T1000 (cell line): ENCODE results near the gene DOK7.

Source experiments
- DNase-seq: peaks from one replicate; lab custom pipeline; 2025; ENCODE audit warnings: mixed read lengths; lab: John Stamatoyannopoulos, UW

DOK7 gene

DNA sequence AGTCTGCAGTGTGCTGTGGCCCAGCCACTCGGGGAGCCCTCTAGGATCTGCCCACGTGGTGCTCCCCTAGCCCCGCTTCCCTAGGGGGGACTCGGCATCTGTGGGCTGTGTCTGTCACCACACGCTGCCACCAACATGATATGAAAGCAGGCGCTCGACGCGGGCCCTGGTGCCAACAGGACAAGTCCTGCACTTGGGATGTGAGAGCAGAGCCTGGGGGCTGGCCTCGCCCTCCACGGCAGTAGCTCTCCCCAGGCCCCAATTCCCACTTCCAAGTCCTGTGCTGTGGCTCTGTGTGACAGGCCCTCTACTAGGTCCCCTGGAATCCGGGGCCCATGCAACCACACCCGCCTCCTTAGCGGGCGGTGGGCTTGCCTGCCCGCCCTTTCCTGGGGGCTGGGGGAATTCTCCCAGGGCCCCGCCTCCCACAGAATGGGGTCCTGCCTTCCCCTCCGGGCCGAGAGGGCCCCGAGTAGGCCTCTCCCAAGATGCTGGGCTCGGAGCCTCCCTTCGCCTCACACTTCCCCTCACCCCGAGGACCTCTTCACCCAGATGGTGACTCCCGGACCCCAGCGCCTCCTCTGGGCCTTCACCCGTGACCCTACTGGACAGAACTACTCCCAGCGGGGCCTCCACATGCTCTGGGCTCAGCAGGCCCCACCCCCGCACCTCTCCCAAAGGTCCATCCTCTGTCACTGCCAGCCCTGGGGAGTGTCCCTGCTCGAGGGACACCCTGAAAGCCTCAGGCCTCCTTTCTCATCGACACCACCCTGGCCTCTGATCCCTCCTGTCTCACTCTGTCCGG lies 57.9 kb downstream of the DOK7 start:
- DNase-seq: no peak

DNA sequence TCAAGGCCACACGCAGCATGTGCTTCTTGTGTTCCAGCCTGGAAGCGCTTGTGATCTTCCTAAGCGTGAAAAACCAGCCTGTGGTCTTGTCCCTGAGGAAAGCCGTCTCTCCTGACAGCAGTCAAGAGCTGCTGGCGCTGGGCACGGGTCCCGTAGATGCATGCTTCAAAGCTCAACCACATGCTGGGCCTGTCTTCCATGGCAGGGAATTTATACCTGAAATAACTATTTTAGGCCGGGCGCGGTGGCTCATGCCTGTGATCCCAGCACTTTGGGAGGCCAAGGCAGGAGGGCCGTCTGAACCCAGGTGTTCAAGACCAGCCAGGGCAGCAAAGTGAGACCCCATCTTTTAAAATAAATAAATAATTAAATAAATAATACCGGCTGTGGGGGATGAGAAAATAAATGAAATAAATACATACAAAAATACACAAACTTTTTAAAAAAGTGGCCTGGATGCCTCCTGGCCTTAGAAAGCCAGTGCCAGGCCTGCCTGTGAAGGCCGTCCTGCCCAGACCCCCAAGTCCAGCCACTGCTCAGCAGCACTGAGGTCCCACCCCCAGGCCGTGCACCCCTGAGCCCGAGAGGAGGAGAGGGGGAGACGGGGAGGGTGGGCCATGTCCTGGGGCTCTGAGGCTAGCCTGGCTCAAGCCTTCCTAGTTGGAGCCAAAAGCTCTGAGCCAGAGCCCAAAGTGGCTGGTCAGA lies 58.7 kb downstream of the DOK7 start:
- DNase-seq: no peak

DNA sequence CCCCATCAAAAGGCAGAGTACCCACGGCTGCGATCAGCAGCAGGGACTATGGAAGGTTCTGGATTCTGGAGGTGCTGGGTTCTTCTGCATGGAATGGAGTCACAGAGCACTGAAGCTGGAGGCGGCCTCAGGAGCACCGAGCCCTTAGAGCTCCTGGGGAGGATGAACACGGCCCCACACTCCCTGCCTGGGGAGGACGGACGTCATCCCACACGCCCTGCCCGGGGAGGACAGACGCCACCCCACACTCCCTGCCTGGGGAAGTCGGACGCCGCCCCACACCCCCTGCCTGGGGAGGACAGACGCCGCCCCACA lies 59.2 kb downstream of the DOK7 start:
- no peak for DNase-seq

DNA sequence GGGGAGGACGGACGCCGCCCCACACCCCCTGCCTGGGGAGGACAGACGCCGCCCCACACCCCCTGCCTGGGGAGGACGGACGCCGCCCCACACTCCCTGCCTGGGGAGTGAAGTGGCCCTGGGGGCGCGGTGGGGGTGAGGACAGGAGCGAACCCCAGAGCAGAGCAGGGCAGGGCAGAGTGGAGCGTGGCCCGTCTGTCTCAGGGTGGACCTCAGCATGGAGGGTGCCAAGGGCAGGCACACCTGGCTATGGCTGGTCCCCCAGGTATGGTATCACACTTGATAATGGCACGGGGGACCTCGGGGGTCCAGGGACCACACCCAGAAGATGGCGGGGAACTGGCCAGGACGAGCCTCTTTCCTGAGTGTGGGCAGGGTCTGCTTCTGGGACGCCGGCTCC lies 59.5 kb downstream of the DOK7 start:
- DNase-seq: no peak

DNA sequence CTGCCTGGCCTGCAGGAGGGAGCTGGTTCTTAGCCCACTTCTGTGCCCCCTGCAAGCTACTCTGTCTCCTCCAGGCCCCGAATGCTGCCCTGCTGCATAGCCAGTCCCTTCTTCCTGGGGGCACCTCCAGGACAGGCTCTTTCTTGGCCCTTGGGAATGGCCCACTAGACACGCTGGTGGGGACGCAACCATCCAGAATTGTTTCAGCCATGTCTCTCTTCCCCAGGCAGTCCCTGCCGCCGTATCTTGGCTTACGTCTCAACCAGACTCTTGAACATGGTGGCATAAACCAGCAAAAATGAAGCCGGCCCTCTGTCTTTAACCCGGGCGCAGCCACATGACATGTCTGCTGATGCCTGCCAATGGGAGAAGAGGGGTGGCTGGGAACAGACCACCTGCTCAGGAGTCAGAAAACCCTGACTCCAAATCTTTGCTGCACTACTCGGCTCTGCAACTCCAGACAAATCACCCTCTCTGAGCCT lies 60.1 kb downstream of the DOK7 start:
- DNase-seq: no peak

DNA sequence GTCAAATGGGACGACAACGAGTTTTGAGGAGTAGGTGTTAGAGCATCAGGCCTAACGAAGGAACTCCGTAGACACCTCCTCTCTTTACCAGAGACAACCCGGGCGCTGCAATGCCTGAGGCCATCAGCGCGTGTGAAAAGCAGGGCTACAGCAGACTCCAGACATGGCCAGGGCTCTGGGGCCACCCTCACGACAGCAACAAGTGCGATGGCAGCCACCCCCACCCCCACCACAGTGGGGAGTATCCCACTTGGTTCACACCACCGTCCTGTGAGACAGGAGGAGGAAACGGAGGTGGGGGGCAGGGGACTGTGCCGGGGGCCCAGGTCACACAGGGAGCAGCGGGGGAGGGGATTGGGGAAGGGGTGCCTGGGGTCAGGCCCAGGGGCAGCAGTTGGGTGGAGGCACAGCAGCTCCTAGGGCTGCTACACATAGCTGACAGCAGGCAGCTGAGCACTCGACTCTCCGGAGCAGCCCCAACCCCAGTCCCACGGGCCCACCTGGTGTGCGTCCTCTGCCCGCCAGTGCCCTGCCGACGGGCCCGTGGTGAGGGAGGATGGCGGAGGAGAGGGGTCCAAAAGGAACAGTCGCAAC lies 60.6 kb downstream of the DOK7 start:
- no peak for DNase-seq

DNA sequence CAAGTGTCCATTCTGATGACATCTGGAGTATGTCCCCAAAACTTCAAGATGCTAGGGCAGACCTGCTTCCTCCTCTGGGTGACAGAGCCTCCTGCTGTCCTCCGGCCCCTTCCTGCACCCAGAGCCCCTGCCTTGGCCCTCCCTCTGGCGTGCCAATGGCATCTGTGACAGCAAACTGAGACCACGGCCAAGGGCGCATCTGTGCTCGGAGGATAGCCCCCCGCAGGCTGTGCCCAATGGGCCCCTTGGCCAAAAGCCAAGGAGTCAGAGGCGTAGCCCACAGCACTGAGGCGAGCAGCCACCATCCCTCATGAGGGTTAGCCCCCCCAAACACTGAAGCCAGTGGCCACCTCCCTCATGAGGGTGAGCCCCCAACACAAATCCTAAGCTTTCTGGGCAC lies 61.2 kb downstream of the DOK7 start:
- no peak for DNase-seq

DNA sequence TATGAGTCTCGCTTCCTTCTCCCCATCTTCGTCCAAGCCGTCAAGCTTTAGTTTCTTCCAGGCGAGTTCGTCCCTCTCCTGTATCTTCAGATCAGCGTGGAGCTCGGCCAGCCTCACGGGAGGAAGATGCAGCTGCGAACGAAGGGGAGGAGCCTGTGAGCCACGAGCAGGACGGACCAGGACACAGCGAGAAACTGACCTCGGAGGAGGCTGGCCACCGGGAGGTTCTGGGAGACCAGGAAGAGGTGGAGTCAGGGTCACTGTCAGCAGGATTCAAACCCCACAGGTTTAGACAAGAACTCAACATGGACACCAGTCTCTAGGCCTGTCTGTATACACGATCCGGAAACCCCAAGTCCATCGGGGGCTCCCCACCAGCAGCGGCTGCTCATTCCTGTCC lies 61.8 kb downstream of the DOK7 start:
- DNase-seq: no peak

DNA sequence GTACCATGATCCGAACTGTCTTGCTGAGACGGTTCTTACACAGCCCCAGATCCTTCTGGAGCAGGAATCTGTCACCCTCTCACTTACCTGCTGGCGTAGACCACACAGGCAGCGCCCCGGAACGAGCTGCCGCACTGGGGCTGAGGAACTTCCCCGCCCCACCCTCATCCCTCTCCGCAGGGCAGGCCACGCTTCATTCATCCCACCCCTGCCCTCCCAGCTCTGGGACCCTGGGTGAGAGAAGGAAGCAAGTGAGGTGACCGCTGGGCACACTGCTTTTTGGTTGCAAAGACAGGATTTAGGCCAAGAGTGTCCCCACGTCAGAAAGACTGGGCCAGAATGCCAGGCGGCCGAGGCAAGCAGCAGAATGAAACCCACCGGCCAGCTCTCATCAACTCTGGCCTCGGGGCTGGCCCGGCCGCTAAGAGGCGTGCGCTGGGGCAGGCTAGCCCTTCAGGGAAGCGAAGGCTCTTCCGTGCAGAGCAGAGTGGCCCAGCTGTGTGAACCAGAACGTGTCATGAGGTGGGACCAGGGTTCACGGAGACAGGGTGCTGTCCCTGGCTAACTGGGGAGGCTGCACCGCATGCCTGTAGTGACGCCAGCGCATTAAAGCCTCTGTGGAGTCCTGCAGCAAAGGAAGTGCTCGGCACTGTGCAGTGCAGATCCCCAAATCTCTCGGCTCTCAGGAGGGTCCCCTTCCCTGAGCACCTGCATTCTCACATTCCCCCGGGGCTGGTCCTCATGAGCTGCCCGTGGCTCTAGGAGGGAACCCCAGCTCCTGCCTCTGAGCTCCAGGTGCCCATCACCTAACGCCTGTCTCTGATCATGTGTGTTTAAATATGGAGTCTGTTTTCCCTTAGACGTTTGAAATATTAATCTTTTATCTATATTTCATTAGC lies 62.7 kb downstream of the DOK7 start:
- no peak for DNase-seq

DNA sequence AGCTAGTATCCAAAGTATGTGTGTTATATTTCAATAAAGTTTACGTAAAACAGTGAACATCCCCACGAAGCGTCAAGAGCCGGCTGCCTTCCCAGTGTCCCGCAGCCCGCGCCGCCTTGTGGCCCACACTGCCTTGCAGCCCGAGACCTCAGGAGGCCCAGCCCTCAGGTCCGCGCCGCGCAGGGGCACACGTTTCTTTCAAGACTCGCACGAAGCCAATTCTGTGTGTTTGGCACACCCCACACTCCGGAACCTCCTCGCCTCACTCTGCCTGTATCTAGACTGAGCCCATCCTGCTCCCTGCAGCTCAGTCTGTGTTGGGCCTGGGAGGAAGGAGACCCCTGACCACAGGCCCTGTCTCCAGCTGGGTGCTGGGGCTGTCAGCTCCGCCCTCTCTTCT lies 63.4 kb downstream of the DOK7 start:
- no peak for DNase-seq

DNA sequence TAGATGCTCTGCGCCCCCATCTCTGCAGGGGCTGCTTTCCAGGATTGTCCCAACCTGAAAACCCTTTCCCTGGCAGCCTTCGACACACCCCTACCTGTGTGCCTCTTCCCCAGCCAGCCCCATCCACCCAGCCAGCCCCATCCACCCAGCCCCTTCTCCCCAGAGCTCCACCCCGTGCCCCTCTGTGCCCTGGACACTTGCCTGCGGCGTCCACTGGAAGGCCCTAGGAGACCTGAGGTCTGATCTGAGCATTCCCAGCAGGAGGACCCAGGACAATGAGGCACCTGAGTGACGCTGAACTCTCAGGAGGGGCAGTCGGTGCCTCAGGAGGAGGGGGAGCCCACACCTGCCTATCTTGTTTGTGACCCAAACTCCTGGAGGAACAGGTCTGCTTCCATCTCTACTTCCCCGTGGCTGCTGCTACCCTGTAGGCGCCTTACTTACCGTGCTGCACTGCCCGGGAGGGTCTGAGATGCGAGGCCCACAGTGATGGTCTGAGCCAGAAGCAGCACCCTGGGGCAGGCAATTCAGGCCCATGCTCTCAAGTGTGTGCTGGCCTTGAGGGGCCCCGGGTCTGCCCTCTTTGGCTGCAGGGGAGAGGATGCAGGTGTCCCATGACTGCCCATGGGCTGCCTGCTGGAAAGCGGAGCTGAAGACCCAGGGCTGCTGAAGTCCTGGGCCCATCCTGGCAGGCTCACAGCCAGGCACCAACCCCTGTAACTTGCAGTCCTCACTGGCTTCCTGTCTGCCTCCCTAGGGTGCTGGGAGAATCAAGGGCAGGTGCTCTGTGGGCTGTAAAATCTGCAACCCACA lies 64.2 kb downstream of the DOK7 start:
- no peak for DNase-seq

DNA sequence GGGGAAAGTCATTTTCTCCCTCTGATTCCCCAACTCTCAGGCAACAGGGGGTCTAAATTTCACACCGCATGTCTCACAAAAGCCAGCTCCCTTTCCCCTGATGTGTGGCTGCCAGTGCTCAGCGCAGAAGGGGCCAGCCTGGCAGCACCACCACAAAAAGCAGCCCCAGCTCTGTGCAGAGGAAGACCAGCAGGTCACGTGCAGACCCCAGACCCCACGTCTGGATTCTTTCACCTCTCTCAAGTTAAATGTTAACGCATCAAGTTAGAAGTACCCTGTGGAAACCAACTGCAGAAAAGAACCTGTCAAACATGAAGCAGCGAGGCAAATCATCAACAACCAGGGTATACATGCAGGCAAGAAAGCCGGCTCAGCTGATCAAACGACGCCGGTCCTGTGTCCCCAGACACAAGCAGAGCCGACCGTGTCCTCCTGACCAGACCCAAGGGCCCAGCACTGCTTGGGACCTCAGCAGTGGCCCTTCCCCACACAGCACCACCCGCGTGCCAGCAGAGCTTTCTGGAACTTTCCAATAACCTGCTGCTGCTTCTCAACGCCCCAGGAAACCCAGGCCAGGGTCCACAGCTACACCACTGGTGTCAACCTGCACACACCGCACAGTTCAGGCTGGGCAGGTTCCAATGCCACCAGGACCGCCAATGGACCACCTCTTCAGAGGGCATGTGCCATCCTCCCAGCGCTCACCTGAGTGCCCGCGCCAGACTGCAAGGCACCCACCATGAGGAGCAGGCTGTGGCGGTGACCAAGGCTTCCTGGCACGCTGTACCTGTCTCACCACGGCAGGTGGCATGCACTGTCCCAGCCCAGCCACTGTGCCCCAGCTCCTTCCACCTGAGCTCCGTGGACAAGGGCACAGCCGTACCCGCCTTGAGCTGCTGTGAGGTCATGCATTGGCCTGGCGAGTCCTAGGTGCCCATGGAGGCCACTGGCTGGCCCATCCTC lies 65.1 kb downstream of the DOK7 start:
- no peak for DNase-seq

DNA sequence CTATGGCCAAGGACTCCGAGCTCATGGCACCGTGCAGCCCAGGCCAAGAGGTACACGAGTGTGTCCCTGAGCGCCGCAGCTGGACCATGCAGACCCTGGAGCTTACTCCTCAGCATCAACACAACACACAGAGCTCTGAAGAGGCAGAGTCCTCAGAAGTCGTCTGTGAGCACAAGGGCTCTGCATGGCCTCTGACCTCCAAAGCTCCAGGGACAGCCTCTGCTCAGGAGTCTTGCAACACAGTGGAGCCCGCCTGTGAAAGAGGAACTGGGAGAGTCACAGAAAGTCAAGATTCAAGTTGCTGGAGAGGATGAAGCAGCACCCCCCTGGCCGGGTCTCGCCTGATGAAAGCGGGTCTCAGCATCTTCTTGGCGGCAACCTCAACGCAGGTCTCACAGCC lies 66.3 kb downstream of the DOK7 start:
- DNase-seq: no peak

DNA sequence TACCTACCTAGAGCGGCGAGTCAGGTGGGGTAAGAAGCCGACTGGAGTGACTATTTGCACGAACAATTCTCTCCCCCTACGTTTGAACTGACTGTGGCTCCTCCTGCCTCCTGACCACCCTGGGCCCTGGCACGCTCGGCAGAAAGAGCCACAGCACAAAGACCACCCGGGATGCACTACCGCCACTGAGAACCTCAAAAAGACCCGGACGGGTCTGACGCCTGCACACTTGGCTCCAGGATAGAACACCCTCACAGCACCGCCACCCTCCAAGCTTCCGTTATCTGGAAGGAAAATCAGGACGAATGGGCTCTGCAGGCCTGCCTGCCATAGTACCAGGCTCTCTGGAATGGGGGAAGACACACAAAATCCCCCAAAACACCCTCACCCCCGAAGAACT lies 66.9 kb downstream of the DOK7 start:
- DNase-seq: no peak

DNA sequence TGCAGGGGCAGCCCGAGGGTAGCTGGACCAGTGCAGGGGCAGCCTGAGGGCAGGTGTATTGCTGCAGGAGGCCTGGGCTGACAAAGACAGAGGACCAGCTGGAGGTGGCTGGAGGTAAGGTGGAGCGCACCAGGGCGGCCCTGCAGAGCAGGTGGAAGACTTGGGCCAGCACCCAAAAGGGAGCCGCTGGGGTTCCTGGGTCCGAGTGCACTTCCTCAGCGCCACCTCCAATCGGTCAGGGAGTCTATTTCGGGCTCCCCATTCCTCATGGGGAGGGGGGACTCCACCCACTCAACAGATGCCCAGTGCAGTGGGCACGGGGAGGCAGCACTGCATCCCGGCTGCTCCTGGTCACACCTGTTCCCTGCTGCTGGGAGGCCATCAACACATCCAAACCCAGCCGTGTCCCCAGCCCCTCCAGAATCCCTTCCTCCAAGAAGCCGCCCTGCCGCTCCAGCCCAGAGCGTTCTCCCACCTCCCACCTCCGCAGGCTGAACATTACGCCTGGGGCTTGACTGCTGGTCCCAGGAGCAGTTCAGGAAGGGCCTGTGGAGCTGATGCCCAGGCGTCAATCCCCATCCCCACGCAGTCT lies 67.7 kb downstream of the DOK7 start:
- DNase-seq: no peak

DNA sequence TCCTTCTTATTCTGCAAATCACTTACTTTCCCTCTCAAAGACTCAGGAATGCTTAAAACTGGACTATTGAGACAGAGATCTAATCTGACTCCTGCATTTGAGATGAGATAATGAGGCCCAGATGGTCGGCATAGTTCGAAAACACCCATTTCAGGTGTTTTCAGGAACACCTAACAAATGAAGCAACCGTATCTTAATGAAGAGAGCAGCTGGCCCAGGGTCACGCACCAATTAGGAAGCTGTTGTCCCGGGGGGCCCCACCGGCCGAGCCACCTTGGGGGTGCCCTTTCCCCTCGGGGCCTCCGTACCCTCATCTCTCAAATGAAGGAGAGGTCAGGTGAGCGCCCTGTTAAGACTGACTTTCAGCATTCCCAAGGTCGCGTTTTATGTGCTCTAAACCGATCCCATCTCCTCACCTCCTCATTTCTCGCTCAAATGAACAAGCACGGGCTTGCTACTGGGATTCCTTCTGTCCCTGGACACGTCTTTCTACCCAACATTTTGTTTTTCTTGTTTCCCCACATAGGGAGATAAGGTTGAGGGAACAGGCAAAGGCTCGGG lies 68.3 kb downstream of the DOK7 start:
- no peak for DNase-seq

DNA sequence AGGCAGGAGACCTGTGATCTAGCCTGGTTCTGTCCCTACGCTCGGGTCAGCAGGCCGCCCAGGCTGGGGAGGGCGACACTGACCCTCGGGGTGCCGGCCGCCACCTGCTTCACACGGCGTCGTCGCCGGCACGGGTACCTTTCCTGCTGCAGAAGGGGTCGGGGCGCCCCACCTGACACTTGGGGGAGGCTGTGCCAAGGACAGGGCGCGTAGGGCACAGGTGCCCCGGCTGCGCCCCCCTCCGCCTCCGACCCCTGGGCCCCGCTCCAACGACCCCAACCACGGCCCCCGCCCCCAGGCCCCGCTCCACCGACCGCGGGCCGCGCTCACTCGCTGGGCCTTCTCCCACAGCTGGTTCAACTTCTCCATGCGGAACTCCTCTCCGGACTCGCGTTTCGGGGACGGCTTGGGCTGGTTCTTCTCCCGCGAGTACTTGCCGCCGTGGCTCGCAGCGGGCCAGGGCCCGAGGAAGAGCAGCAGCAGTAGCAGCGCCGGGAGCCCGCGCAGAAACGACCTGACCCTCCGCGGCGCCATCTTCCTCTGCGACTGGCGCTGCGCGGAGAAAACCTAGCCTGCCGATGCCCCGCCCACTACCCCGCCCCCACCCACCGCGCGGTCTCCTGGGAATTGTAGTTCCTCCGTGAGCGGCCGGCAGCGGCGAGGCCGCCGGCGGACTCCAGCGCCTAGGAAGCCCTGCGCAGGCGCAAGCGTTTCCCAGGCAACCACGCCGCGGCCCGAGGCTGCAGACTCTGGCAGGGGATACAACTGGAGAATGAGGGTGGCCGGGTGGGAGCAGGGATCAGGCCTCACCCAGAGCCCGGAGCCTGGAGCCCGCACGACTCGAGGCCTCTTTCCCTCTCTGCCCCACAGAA lies 69.0 kb downstream of the DOK7 start, which contains the start of gene LRPAP1:
LRPAP1 (minus strand) TSS at position 544 of the 872 bp plus-strand sequence; CDS start at position 534, 10 bp downstream.
- peak; percentile 92 for DNase-seq

DNA sequence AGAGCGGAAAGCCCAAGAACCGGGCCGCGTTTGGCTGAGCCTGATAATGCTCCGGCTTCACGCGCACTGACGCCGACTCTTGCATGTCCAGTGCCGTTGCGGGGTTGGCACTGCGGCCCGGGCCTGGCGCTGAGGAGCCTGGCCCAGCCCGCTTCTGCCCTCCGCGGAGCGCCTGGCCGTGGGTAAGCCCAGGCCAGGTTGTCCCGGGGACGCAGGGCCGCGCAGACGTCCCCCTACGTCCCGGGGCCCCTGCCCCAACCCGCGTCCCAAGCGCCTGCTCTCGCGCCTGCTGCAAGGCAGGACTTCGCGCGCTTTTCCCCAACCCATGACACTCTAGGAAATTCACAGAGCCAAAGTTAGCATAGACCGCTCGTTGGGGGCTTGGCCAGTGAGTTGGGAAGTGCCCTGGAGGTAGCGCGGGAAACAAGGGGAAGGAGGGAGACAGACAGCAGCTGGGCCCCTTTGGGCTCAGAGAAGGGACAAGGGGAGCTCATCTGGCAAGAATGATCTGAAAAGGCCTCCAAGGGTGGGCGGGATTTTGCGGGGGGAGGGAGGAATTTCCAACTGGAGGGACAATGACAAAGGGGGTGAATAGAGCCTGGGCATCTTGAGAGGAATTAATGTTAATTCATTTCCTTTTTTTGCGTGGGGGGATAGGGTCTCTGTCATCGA lies 69.8 kb downstream of the DOK7 start:
- no peak for DNase-seq
